HepG2 (cell line): ENCODE data around the gene C18orf63. TPM values are rescaled to one million over a fixed set of nuclear protein-coding genes. Genes with fewer than 3 reads are reported as not detected.

Source experiments
- ATAC-seq: fragments of 200-7000 bp; cut with Tn5 transposase; 3 replicates; pipeline ENCODE4 v1.9.1; 2020; ENCODE audit warnings: mild to moderate bottlenecking, moderate library complexity
- BruUV-seq: library from RNA; stranded (reverse); fragments of 400-500 nt; replicated peaks from 2 replicates; lab custom pipeline; 2021; lab: Mats Ljungman, UMichigan
- CTCF ChIA-PET: fragments of 300-600 bp; formaldehyde crosslinking; extraction: SDS; loops from one replicate; lab custom pipeline; 2021; ENCODE audit warnings: low total read pairs, inconsistent platforms, low intra/inter-chr PET ratio; lab: Yijun Ruan, JAX
- POLR2A ChIA-PET: fragments of 350-600 bp; sonication (Branson Sonifier 250); formaldehyde crosslinking; loops from one replicate; lab custom pipeline; 2020; ENCODE audit warnings: antibody characterized with exemption, inconsistent platforms; lab: Yijun Ruan, JAX
- DNase-seq: peaks from one replicate; pipeline ENCODE4 v3.0.0-alpha.2; 2015; ENCODE audit warnings: low spot score
- FAIRE-seq: peaks from 3 replicates; lab custom pipeline; 2011; peaks lifted over from hg19 to GRCh38; lab: Jason Lieb, UNC
- H2AFZ ChIP-seq: one replicate; pipeline ENCODE4 v1.6.1; 2011; ENCODE audit warnings: low read length, inconsistent platforms
- H3K27ac ChIP-seq: fragments of 300-600 bp; 3 replicates; pipeline ENCODE4 v1.8.0; 2011; ENCODE audit warnings: mixed run types, mild to moderate bottlenecking, mixed read lengths, low read length, inconsistent platforms; ENCODE audit not compliant: insufficient read depth; ENCODE audit errors: extremely low read length
- H3K27me3 ChIP-seq, 2 experiments: fragments of 200-600 bp in 1 of 2; 2 replicates in 1 of 2; 3 replicates in 1 of 2; pipeline versions ENCODE4 v1.6.0 to v1.8.0; 2011; ENCODE audit warnings: low read length in 2 of 2, mild to moderate bottlenecking in 2 of 2, moderate library complexity in 2 of 2, inconsistent platforms in 1 of 2; ENCODE audit not compliant: insufficient read depth in 2 of 2, control insufficient read depth in 1 of 2
- H3K36me3 ChIP-seq, 2 experiments: fragments of 200-600 bp in 1 of 2; replicated peaks in 1 of 2; 2 replicates in 1 of 2; 3 replicates in 1 of 2; pipeline versions ENCODE4 v1.5.1 to v1.8.0; 2011; ENCODE audit warnings: low read length in 2 of 2, inconsistent platforms in 1 of 2; ENCODE audit not compliant: insufficient read depth in 2 of 2, control insufficient read depth in 1 of 2
- H3K4me1 ChIP-seq: 2 replicates; pipeline ENCODE4 v1.5.1; 2012; ENCODE audit warnings: low read length, inconsistent platforms; ENCODE audit not compliant: insufficient read depth
- H3K4me2 ChIP-seq: 2 replicates; pipeline ENCODE4 v1.6.0; 2011; ENCODE audit warnings: low read depth, low read length, inconsistent platforms
- H3K4me3 ChIP-seq, 3 experiments: fragments of 200-600 bp in 1 of 3; sonication (generic), shearing (Covaris generic) in 1 of 3; replicated peaks in 1 of 3; 2 replicates each; pipeline ENCODE4 v1.5.1; 2011 to 2016; ENCODE audit warnings: low read length in 3 of 3, inconsistent platforms in 2 of 3, low read depth in 2 of 3, mild to moderate bottlenecking in 2 of 3, control low read depth in 1 of 3, mixed read lengths in 1 of 3; ENCODE audit not compliant: insufficient read depth in 1 of 3
- H3K79me2 ChIP-seq: one replicate; pipeline ENCODE4 v1.6.1; 2011; ENCODE audit warnings: low read length, inconsistent platforms; ENCODE audit not compliant: insufficient read depth
- H3K9ac ChIP-seq: 2 replicates; pipeline ENCODE4 v1.6.0; 2011; ENCODE audit warnings: mild to moderate bottlenecking, low read depth, low read length, inconsistent platforms; ENCODE audit not compliant: insufficient read depth
- H3K9me3 ChIP-seq: 2 replicates; pipeline ENCODE4 v1.5.1; 2012; ENCODE audit warnings: mild to moderate bottlenecking, low read length
- H4K20me1 ChIP-seq: 2 replicates; pipeline ENCODE4 v1.6.0; 2011; ENCODE audit warnings: inconsistent platforms, mild to moderate bottlenecking, low read length, moderate library complexity; ENCODE audit not compliant: insufficient read depth
- AFF4 ChIP-seq: sonication (generic); formaldehyde crosslinking; IDR thresholded peaks from 2 replicates; pipeline ENCODE4 v1.4.0; 2020; ENCODE audit warnings: missing genetic modification reagents
- BRF2 ChIP-seq: sonication (generic); formaldehyde crosslinking; IDR thresholded peaks from 2 replicates; pipeline ENCODE4 v1.8.1; 2022; ENCODE audit warnings: mild to moderate bottlenecking, missing genetic modification reagents
- CENPT ChIP-seq: sonication (generic); formaldehyde crosslinking; IDR thresholded peaks from 2 replicates; pipeline ENCODE4 v1.8.0; 2022; ENCODE audit warnings: low read depth, mild to moderate bottlenecking, moderate library complexity, missing genetic modification reagents
- DMTF1 ChIP-seq: sonication (generic); formaldehyde crosslinking; IDR thresholded peaks from 2 replicates; pipeline ENCODE4 v1.4.0; 2020; ENCODE audit warnings: mild to moderate bottlenecking, missing genetic modification reagents
- PCBP2 ChIP-seq: fragments of 200-400 bp; formaldehyde crosslinking; optimal IDR thresholded peaks from 2 replicates; pipeline ENCODE3; 2018; ENCODE audit warnings: low read length, low read depth; ENCODE audit not compliant: poor library complexity, severe bottlenecking
- TOE1 ChIP-seq: sonication (generic); formaldehyde crosslinking; IDR thresholded peaks from 2 replicates; pipeline ENCODE4 v1.4.0; 2020; ENCODE audit warnings: mild to moderate bottlenecking, missing genetic modification reagents
- ZNF253 ChIP-seq: sonication (generic); formaldehyde crosslinking; IDR thresholded peaks from 2 replicates; pipeline ENCODE4 v1.8.0; 2022; ENCODE audit warnings: mild to moderate bottlenecking, missing genetic modification reagents, borderline replicate concordance
- ZNF614 ChIP-seq: IDR thresholded peaks from 2 replicates; pipeline ENCODE4 v1.6.1; 2018; ENCODE audit warnings: missing biosample characterization, missing genetic modification reagents, inconsistent platforms, borderline replicate concordance
- ZXDC ChIP-seq: sonication (generic); formaldehyde crosslinking; IDR thresholded peaks from 2 replicates; pipeline ENCODE4 v1.5.0; 2020; ENCODE audit warnings: mild to moderate bottlenecking, missing genetic modification reagents
- WGBS: methylation state at CpG from one replicate; pipeline ENCODE4 v1.1.6; 2017; ENCODE audit warnings: low lambda C conversion rate; 5-methylcytosine and 5-hydroxymethylcytosine counted together
- in situ Hi-C: cut with HindIII; loops from 2 replicates; pipeline ENCODE4 v1.10.0; 2017; ENCODE audit warnings: low pct_unique_long_range_greater_than_20kb; ENCODE audit not compliant: extremely low pct_ligation_motif_present
- intact Hi-C: fragments of 100-400 bp; cut with micrococcal nuclease; formaldehyde crosslinking; loops from one replicate; pipeline ENCODE4 v1.10.0; 2022; ENCODE audit not compliant: unreplicated experiment
- polyA plus RNA-seq, 8 experiments: library from polyadenylated mRNA; depleted of rRNA in 3 of 8; stranded (reverse) in 7 of 8; unstranded in 1 of 8; fragments of >200 nt; fragmentation: Illumina TruSeq in 4 of 8; extraction: Trizol in 4 of 8; gene quantifications; 2 replicates each; pipeline versions ENCODE4 v1.2.1 to v1.2.3, GENCODE V29; 2011 to 2016; ENCODE audit warnings: low read depth in 4 of 8, missing spikeins in 1 of 8, mixed read lengths in 1 of 8; ENCODE audit not compliant: insufficient read depth in 1 of 8
- total RNA-seq, 5 experiments: library from RNA; depleted of rRNA; stranded (reverse); fragments of >200 nt; fragmentation: Illumina TruSeq; extraction: Trizol; gene quantifications; 2 replicates each; pipeline ENCODE4 v1.2.3, GENCODE V29; 2016; ENCODE audit warnings: low read depth in 1 of 5
- TF ChIP-seq, protein P1 (sequence below): sonication (generic); formaldehyde crosslinking; IDR thresholded peaks from 2 replicates; pipeline ENCODE4 v1.5.0; 2020; ENCODE audit warnings: missing genetic modification reagents

C18orf63 gene
- total and polyA plus RNA-seq, 2 of the 13 experiments (the other 11 are each of a cell fraction or from before 2014, with no cell fraction given) = 0.01 TPM; not detected in 1

DNA sequence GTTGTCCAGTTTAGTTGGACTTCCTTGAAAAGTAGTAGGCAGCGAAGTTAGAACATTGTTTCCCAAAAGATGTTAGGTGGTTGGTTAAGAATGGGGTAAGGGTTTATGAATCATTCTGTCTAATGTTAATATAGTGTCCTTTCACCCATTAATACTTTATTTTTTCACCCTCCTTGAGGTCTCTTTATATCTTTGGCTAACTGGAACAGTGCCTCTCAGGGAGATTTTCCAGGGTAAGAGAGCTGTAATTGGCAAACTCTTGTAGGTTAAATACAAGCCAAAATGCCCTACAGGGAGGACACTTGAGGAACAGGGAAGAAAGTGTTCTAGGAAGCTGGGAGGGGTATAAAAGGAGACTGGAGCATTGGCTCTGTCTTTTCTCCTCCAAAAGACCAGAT is 22.3 kb downstream of the C18orf63 start:
- no peak overlapping the region for H3K4me3 ChIP-seq
- no peaks in the 10 kb centered on the region for H3K79me2 ChIP-seq
- H3K9ac ChIP-seq = no peak overlapping the region
- no peak for ATAC-seq
- no TSS peak for BruUV-seq
- no peaks in the 10 kb centered on the region; a peak in 1 of 5 replicates for H3K27me3 ChIP-seq
- no peak for DNase-seq
- H3K27ac ChIP-seq = no peak overlapping the region
- in situ Hi-C loops = no loop called here
- POLR2A ChIA-PET = no interaction called here
- no peaks in the 10 kb centered on the region for H3K36me3 ChIP-seq
- FAIRE-seq = no peak
- H2AFZ ChIP-seq = no peak overlapping the region
- no peak overlapping the region for H3K4me2 ChIP-seq
- CTCF ChIA-PET = no interaction called here
- H3K4me1 ChIP-seq = no peaks in the 10 kb centered on the region
- WGBS = 14% methylated on average over 1 of the region's 1 CpG
- no peaks in the 10 kb centered on the region for H4K20me1 ChIP-seq
- intact Hi-C loops = no loop called here
- H3K9me3 ChIP-seq = no peaks in the 10 kb centered on the region
- TF ChIP-seq AFF4 (CRISPR knock-in tag) (no peak), DMTF1 (CRISPR knock-in tag) (no peak), CENPT (CRISPR knock-in tag) (no peak), PCBP2 (no peak), ZNF614 (CRISPR knock-in tag) (no peak), ZNF253 (CRISPR knock-in tag) (no peak), ZXDC (CRISPR knock-in tag) (no peak), BRF2 (CRISPR knock-in tag) (no peak), TOE1 (CRISPR knock-in tag) (no peak)
- TF ChIP-seq, protein P1, sequence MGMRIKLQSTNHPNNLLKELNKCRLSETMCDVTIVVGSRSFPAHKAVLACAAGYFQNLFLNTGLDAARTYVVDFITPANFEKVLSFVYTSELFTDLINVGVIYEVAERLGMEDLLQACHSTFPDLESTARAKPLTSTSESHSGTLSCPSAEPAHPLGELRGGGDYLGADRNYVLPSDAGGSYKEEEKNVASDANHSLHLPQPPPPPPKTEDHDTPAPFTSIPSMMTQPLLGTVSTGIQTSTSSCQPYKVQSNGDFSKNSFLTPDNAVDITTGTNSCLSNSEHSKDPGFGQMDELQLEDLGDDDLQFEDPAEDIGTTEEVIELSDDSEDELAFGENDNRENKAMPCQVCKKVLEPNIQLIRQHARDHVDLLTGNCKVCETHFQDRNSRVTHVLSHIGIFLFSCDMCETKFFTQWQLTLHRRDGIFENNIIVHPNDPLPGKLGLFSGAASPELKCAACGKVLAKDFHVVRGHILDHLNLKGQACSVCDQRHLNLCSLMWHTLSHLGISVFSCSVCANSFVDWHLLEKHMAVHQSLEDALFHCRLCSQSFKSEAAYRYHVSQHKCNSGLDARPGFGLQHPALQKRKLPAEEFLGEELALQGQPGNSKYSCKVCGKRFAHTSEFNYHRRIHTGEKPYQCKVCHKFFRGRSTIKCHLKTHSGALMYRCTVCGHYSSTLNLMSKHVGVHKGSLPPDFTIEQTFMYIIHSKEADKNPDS = no peak
